ENCODE data around the gene TRIM61. TPM values are rescaled to one million over a fixed set of nuclear protein-coding genes. Genes with fewer than 3 reads are reported as not detected.
"Not testable (repeated sequence)": the region's sequence is repeated elsewhere in the genome, so short reads cannot be mapped to it uniquely, and the experiment has no call there.

The TRIM61 gene
- total RNA-seq, 1 experiment from 2014 or later, result 2.8 TPM

- Mint-ChIP-seq H3K4me1 (peaks cover 28% of the 10 kb centered on the region), H3K9me3 (no peaks in the 10 kb centered on the region), H3K27ac (no peak overlapping the region), H3K4me3 (no peak overlapping the region), H3K36me3 (no peaks in the 10 kb centered on the region), H3K27me3 (ENCODE audit: low read depth) (no peaks in the 10 kb centered on the region)
- CTCF ChIA-PET, result interaction anchor here (0.7 to 5.4 kb wide), 19 partner anchors 10 to 207 kb away, joined by 3 to 60 read pairs (median 3); partner anchors contain the start of genes TMEM192 and TRIM61
- peak; percentile 89 for ATAC-seq
- TF ChIP-seq CTCF (IDR thresholded peaks at IDR 0.05) (no peak), SP1 (CRISPR knock-in tag; conservative IDR thresholded peaks at IDR 0.05) (no peak), ETV6 (CRISPR knock-in tag; IDR thresholded peaks at IDR 0.05) (peak; percentile 39; the same call in 1 of the 2 replicates)
- POLR2A ChIA-PET, result no interaction called here
- peak; percentile 50 for DNase-seq (ENCODE audit: low spot score)
Observed at GRCh38 chr4:164937576-164938270, 39.7 kb downstream of the TRIM61 start.

GRCh38 chr4:164935865-164936606 lies 41.4 kb downstream of the TRIM61 start:
- CTCF ChIA-PET, result interaction anchor here (0.6 to 5.4 kb wide), 31 partner anchors 8 to 205 kb away, joined by 3 to 60 read pairs (median 4); partner anchors contain the start of genes TMEM192 and TRIM61
- H3K27me3 Mint-ChIP-seq (ENCODE audit: low read depth); DNase-seq (ENCODE audit: low spot score); ATAC-seq; H3K4me3 Mint-ChIP-seq; H3K9me3 Mint-ChIP-seq; H3K36me3 Mint-ChIP-seq; POLR2A ChIA-PET: not testable (repeated sequence)
- peaks cover 31% of the 10 kb centered on the region for H3K4me1 Mint-ChIP-seq
- peak overlapping the region; percentile 50; the same call in 1 of the 2 replicates for H3K27ac Mint-ChIP-seq

- ChIA-PET POLR2A (interaction anchor here (0.7 kb wide), 2 partner anchors 9 to 35 kb away, joined by 4 to 8 read pairs; no protein-coding TSS in a partner anchor), CTCF (interaction anchor here (0.5 to 5.4 kb wide), 32 partner anchors 9 to 1176 kb away, joined by 3 to 60 read pairs (median 4); partner anchors contain the start of genes TMEM192, TRIM61 and TRIM75)
- Mint-ChIP-seq H3K4me1 (peaks cover 31% of the 10 kb centered on the region), H3K27me3 (ENCODE audit: low read depth) (no peaks in the 10 kb centered on the region), H3K4me3 (no peak overlapping the region), H3K9me3 (peaks cover 4% of the 10 kb centered on the region; the same call in 1 of the 2 replicates), H3K27ac (0 out of 2 replicates have a peak overlapping the region, but pooled peaks have one; percentile 50), H3K36me3 (no peaks in the 10 kb centered on the region)
- peak; percentile 80 for ATAC-seq
- DNase-seq (ENCODE audit: low spot score), result peak; percentile 31
- TF ChIP-seq SOX15 (CRISPR knock-in tag; IDR thresholded peaks at IDR 0.05) (no peak), CTCF (IDR thresholded peaks at IDR 0.05) (0 out of 2 replicates have a peak, but pooled peaks have one; percentile 15)
Observed at GRCh38 chr4:164935363-164935762, 42.1 kb downstream of the TRIM61 start.

- Mint-ChIP-seq H3K4me3 (no peak overlapping the region), H3K27me3 (ENCODE audit: low read depth) (no peaks in the 10 kb centered on the region), H3K27ac (no peak overlapping the region), H3K4me1 (peaks cover 31% of the 10 kb centered on the region), H3K36me3 (no peaks in the 10 kb centered on the region), H3K9me3 (peaks cover 4% of the 10 kb centered on the region; the same call in 1 of the 2 replicates)
- CTCF ChIA-PET, result interaction anchor here (5.4 kb wide), 1 partner anchor 164 kb away, joined by 47 read pairs; no protein-coding TSS in a partner anchor
- POLR2A ChIA-PET, result no interaction called here
- DNase-seq (ENCODE audit: low spot score), result no peak
- ATAC-seq, result no peak
- no peak for TF ChIP-seq TCF7 (CRISPR knock-in tag; IDR thresholded peaks at IDR 0.05; ENCODE audit: low read depth)
- TF ChIP-seq ATF2 (CRISPR knock-in tag; IDR thresholded peaks at IDR 0.05; ENCODE audit: borderline replicate concordance, low read depth), result no peak
- TF ChIP-seq HMGXB4 (CRISPR knock-in tag; IDR thresholded peaks at IDR 0.05), result no peak
- no peak for TF ChIP-seq E2F5 (CRISPR knock-in tag; IDR thresholded peaks at IDR 0.05)
- TF ChIP-seq EMX1 (CRISPR knock-in tag; IDR thresholded peaks at IDR 0.05), result no peak
- TF ChIP-seq ZNF425 (CRISPR knock-in tag; conservative IDR thresholded peaks at IDR 0.05), result no peak
- no peak for TF ChIP-seq SMAD3 (CRISPR knock-in tag; IDR thresholded peaks at IDR 0.05; ENCODE audit: borderline replicate concordance)
- no peak for TF ChIP-seq ZBTB43 (CRISPR knock-in tag; IDR thresholded peaks at IDR 0.05)
Observed at GRCh38 chr4:164933244-164933643, 44.2 kb downstream of the TRIM61 start.
